Neural cell (in vitro differentiated cells): ENCODE results near the gene ARAP2. TPM values are rescaled to one million over a fixed set of nuclear protein-coding genes. Genes with fewer than 3 reads are reported as not detected.

ENCODE experiments used
- H2AFZ ChIP-seq: fragments of 200-600, 300-800 bp; sonication (generic), shearing (Covaris generic); 2 replicates; pipeline ENCODE4 v1.6.0; 2014; ENCODE audit warnings: low read depth, mild to moderate bottlenecking, antibody characterized with exemption, low read length, moderate library complexity
- H3F3A ChIP-seq: fragments of 200-600 bp; shearing (Covaris generic); 2 replicates; pipeline ENCODE4 v1.6.1; 2016; ENCODE audit warnings: mild to moderate bottlenecking, moderate library complexity, mixed read lengths, antibody characterized with exemption, low read length; ENCODE audit not compliant: insufficient read depth, poor library complexity, severe bottlenecking
- H3K27ac ChIP-seq: fragments of 200-600, 300-800 bp; sonication (generic), shearing (Covaris generic); 2 replicates; pipeline ENCODE4 v1.5.1; 2014; ENCODE audit warnings: mild to moderate bottlenecking, low read length, moderate library complexity
- H3K27me3 ChIP-seq: fragments of 300-800, 200-600 bp; sonication (generic), shearing (Covaris generic); 2 replicates; pipeline ENCODE4 v1.6.0; 2014; ENCODE audit warnings: mild to moderate bottlenecking, low read depth, low read length, moderate library complexity; ENCODE audit not compliant: insufficient read depth
- H3K36me3 ChIP-seq: fragments of 300-800, 200-600 bp; sonication (generic), shearing (Covaris generic); 2 replicates; pipeline ENCODE4 v1.5.1; 2014; ENCODE audit warnings: mild to moderate bottlenecking, antibody characterized with exemption, low read length, moderate library complexity; ENCODE audit not compliant: insufficient read depth
- H3K4me2 ChIP-seq: fragments of 300-800, 200-600 bp; sonication (generic), shearing (Covaris generic); 2 replicates; pipeline ENCODE4 v1.6.0; 2014; ENCODE audit warnings: mild to moderate bottlenecking, low read length
- H3K4me3 ChIP-seq: fragments of 300-800, 200-600 bp; sonication (generic), shearing (Covaris generic); 2 replicates; pipeline ENCODE4 v1.5.1; 2014; ENCODE audit warnings: mild to moderate bottlenecking, low read length, moderate library complexity
- H3K79me2 ChIP-seq: fragments of 200-600 bp; shearing (Covaris generic); replicated peaks from 2 replicates; pipeline ENCODE4 v1.6.0; 2014; ENCODE audit warnings: mild to moderate bottlenecking, low read length, moderate library complexity; ENCODE audit not compliant: insufficient read depth
- H3K9ac ChIP-seq: fragments of 300-800, 200-600 bp; sonication (generic), shearing (Covaris generic); 2 replicates; pipeline ENCODE4 v1.6.1; 2016; ENCODE audit warnings: mild to moderate bottlenecking, low read length, mixed read lengths
- H3K9me2 ChIP-seq: fragments of 200-600 bp; shearing (Covaris generic); 2 replicates; pipeline ENCODE4 v1.6.1; 2016; ENCODE audit warnings: mild to moderate bottlenecking, low read length, mixed read lengths; ENCODE audit not compliant: insufficient read depth
- H3K9me3 ChIP-seq: fragments of 200-600, 300-800 bp; sonication (generic), shearing (Covaris generic); 2 replicates; pipeline ENCODE4 v1.6.1; 2016; ENCODE audit warnings: mild to moderate bottlenecking, mixed run types, low read length, moderate library complexity, mixed read lengths
- H4K20me1 ChIP-seq: fragments of 200-600 bp; shearing (Covaris generic); 2 replicates; pipeline ENCODE4 v1.6.1; 2016; ENCODE audit warnings: mild to moderate bottlenecking, mixed run types; ENCODE audit not compliant: insufficient read depth
- EP300 ChIP-seq: fragments of 450-650 bp; conservative IDR thresholded peaks from 2 replicates; pipeline ENCODE4 v1.6.1; 2014; ENCODE audit warnings: antibody characterized with exemption, mild to moderate bottlenecking, moderate library complexity; ENCODE audit not compliant: poor library complexity, severe bottlenecking
- EZH2 ChIP-seq: fragments of 200-600, 300-800 bp; shearing (Covaris generic), sonication (generic); IDR thresholded peaks from 2 replicates; pipeline ENCODE4 v1.6.1; 2014; ENCODE audit warnings: antibody characterized with exemption, low read length, borderline replicate concordance, mild to moderate bottlenecking; ENCODE audit not compliant: insufficient read depth, poor library complexity, severe bottlenecking
- MXI1 ChIP-seq: fragments of 450-650 bp; conservative IDR thresholded peaks from 2 replicates; pipeline ENCODE4 v1.6.1; 2014; ENCODE audit warnings: antibody characterized with exemption, mild to moderate bottlenecking; ENCODE audit not compliant: poor library complexity, severe bottlenecking
- POLR2AphosphoS5 ChIP-seq: IDR thresholded peaks from 2 replicates; pipeline ENCODE4 v1.6.1; 2012
- RAD21 ChIP-seq: fragments of 450-650 bp; conservative IDR thresholded peaks from 2 replicates; pipeline ENCODE4 v1.6.1; 2014; ENCODE audit warnings: antibody characterized with exemption, mild to moderate bottlenecking, moderate library complexity
- SMC3 ChIP-seq: fragments of 450-650 bp; conservative IDR thresholded peaks from 2 replicates; pipeline ENCODE4 v1.6.1; 2014; ENCODE audit warnings: antibody characterized with exemption, mild to moderate bottlenecking, moderate library complexity; ENCODE audit not compliant: poor library complexity
- polyA plus RNA-seq: library from polyadenylated mRNA; depleted of rRNA; stranded (reverse); fragments of >200 nt; gene quantifications from 2 replicates; pipeline ENCODE4 v1.2.3, GENCODE V29; 2014
- TF ChIP-seq, protein P1 (sequence below): IDR thresholded peaks from 2 replicates; pipeline ENCODE4 v1.6.1; 2012; ENCODE audit warnings: borderline replicate concordance
- TF ChIP-seq, protein P2 (sequence below): fragments of 450-650 bp; IDR thresholded peaks from 2 replicates; pipeline ENCODE4 v1.5.1; 2014; ENCODE audit warnings: antibody characterized with exemption, mild to moderate bottlenecking, moderate library complexity; ENCODE audit not compliant: poor library complexity, severe bottlenecking

Gene ARAP2
- polyA plus RNA-seq, 1 donor from 2014 or later = 2.1 TPM

DNA sequence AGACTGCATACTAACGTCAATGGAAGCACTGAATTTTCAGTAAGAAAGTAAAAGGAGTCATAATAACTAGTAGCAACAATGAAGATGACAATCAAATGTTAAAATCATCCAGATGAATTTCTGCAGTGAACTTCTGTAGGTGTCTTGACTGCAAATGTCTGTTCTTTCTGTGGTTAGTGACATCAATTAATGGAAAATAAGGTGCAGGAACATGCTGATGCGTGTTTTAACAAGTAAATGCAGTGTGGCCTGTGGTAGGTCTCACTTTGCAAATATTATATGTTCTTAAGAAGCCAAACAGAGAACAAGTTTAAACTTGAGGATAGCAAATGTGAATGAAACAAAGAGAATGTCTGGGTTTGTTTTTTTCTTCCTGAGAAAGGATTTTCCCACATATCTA is 34.5 kb upstream of the ARAP2 start:
- no peaks in the 10 kb centered on the region for H3K36me3 ChIP-seq
- no peaks in the 10 kb centered on the region for H3K9me3 ChIP-seq
- H3K4me3 ChIP-seq = peak overlapping the region; percentile 0
- H3K79me2 ChIP-seq = no peaks in the 10 kb centered on the region
- TF ChIP-seq EZH2 (no peak), EP300 (peak; percentile 44)
- TF ChIP-seq, protein P1, sequence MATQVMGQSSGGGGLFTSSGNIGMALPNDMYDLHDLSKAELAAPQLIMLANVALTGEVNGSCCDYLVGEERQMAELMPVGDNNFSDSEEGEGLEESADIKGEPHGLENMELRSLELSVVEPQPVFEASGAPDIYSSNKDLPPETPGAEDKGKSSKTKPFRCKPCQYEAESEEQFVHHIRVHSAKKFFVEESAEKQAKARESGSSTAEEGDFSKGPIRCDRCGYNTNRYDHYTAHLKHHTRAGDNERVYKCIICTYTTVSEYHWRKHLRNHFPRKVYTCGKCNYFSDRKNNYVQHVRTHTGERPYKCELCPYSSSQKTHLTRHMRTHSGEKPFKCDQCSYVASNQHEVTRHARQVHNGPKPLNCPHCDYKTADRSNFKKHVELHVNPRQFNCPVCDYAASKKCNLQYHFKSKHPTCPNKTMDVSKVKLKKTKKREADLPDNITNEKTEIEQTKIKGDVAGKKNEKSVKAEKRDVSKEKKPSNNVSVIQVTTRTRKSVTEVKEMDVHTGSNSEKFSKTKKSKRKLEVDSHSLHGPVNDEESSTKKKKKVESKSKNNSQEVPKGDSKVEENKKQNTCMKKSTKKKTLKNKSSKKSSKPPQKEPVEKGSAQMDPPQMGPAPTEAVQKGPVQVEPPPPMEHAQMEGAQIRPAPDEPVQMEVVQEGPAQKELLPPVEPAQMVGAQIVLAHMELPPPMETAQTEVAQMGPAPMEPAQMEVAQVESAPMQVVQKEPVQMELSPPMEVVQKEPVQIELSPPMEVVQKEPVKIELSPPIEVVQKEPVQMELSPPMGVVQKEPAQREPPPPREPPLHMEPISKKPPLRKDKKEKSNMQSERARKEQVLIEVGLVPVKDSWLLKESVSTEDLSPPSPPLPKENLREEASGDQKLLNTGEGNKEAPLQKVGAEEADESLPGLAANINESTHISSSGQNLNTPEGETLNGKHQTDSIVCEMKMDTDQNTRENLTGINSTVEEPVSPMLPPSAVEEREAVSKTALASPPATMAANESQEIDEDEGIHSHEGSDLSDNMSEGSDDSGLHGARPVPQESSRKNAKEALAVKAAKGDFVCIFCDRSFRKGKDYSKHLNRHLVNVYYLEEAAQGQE = no peak
- no peak overlapping the region for H3K9ac ChIP-seq
- no peaks in the 10 kb centered on the region for H3K27me3 ChIP-seq
- H4K20me1 ChIP-seq = no peaks in the 10 kb centered on the region
- peak overlapping the region; percentile 1 for H3K4me2 ChIP-seq
- H3K27ac ChIP-seq = no peak overlapping the region
- no peak overlapping the region for H2AFZ ChIP-seq
- no peaks in the 10 kb centered on the region for H3F3A ChIP-seq
- no peaks in the 10 kb centered on the region for H3K9me2 ChIP-seq

DNA sequence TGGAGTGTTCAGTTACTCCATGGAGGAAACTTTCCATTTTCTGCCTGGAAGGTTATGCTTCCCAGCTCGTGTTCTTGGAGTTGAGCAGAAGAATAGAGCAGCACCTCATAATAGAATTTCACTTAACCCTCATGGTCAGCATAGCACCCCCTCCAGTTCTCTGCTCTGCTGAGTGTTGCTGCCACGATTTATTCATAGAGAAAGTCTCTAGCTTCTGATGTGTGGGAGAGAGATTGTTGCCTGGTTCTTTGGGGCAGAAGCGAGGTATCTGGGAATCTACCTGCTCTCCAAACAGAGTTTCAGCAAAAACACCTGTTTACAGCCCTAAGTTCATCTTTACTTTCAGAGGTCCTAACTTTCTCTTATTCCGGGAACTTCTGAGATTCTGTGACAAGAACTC is 33.2 kb upstream of the ARAP2 start:
- H4K20me1 ChIP-seq = no peaks in the 10 kb centered on the region
- H3K4me2 ChIP-seq = no peak overlapping the region
- no peaks in the 10 kb centered on the region for H3K27me3 ChIP-seq
- H3F3A ChIP-seq = no peaks in the 10 kb centered on the region
- H3K4me3 ChIP-seq = no peak overlapping the region
- H3K9me3 ChIP-seq = no peaks in the 10 kb centered on the region
- no peak for TF ChIP-seq EZH2
- no peak for TF ChIP-seq MXI1
- TF ChIP-seq, protein P2, sequence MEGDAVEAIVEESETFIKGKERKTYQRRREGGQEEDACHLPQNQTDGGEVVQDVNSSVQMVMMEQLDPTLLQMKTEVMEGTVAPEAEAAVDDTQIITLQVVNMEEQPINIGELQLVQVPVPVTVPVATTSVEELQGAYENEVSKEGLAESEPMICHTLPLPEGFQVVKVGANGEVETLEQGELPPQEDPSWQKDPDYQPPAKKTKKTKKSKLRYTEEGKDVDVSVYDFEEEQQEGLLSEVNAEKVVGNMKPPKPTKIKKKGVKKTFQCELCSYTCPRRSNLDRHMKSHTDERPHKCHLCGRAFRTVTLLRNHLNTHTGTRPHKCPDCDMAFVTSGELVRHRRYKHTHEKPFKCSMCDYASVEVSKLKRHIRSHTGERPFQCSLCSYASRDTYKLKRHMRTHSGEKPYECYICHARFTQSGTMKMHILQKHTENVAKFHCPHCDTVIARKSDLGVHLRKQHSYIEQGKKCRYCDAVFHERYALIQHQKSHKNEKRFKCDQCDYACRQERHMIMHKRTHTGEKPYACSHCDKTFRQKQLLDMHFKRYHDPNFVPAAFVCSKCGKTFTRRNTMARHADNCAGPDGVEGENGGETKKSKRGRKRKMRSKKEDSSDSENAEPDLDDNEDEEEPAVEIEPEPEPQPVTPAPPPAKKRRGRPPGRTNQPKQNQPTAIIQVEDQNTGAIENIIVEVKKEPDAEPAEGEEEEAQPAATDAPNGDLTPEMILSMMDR = no peak
- no peak for TF ChIP-seq POLR2AphosphoS5
- H3K36me3 ChIP-seq = no peaks in the 10 kb centered on the region
- H3K27ac ChIP-seq = no peak overlapping the region
- H2AFZ ChIP-seq = no peak overlapping the region
- no peaks in the 10 kb centered on the region for H3K79me2 ChIP-seq
- no peaks in the 10 kb centered on the region for H3K9me2 ChIP-seq
- H3K9ac ChIP-seq = no peak overlapping the region

DNA sequence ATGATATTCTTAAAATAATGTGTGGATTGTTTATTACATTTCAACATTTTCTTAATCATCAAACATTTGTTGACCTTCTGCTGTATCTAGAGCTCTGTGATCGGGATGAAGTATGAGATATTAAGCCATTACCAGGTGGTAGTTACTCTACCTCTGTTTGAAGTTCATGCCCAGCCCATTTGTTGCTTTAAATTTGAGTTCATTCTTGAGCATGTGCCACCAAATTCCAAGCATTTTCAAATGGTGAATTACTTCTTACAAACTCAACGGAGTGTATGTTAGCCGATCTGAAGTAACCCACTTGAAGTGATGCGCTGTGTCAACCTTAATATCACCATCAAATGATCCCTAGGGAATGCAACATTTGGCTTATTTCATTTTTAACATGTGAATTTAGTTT is 29.8 kb upstream of the ARAP2 start:
- no peaks in the 10 kb centered on the region for H3K9me2 ChIP-seq
- TF ChIP-seq POLR2AphosphoS5 (no peak), EZH2 (no peak), SMC3 (no peak), RAD21 (no peak), EP300 (no peak)
- TF ChIP-seq, protein P1 = no peak
- H3K79me2 ChIP-seq = no peaks in the 10 kb centered on the region
- no peak overlapping the region for H2AFZ ChIP-seq
- H3K9ac ChIP-seq = no peak overlapping the region
- H3K4me3 ChIP-seq = no peak overlapping the region
- H3K36me3 ChIP-seq = no peaks in the 10 kb centered on the region
- H3K4me2 ChIP-seq = no peak overlapping the region
- H3F3A ChIP-seq = no peaks in the 10 kb centered on the region
- no peaks in the 10 kb centered on the region for H3K27me3 ChIP-seq
- no peaks in the 10 kb centered on the region for H4K20me1 ChIP-seq
- no peak overlapping the region for H3K27ac ChIP-seq
- no peaks in the 10 kb centered on the region for H3K9me3 ChIP-seq
